Naive B cell (primary cell): ENCODE measurements around the gene CRY1. TPM values are rescaled to one million over a fixed set of nuclear protein-coding genes. Genes with fewer than 3 reads are reported as not detected.
"Not testable (repeated sequence)": the region's sequence is repeated elsewhere in the genome, so short reads cannot be mapped to it uniquely, and the experiment has no call there.

Experiments
- ATAC-seq, 2 donors: fragments of 150-1000 bp; cut with Tn5 transposase; 2 replicates each; pipeline ENCODE4 v1.10.0; 2021; ENCODE audit warnings: low read depth in 2 of 2, mild to moderate bottlenecking in 2 of 2, moderate library complexity in 2 of 2
- DNase-seq: peaks from one replicate; pipeline ENCODE4 v3.0.0; 2022
- H3K27ac Mint-ChIP-seq, 6 donors: one replicate each; pipeline ENCODE4 v1.8.0; 2020 to 2022; ENCODE audit warnings: mild to moderate bottlenecking in 6 of 6, mixed read lengths in 6 of 6, moderate library complexity in 5 of 6, inconsistent platforms in 2 of 6
- H3K27me3 Mint-ChIP-seq, 3 donors: one replicate each; pipeline ENCODE4 v1.8.0; 2021 to 2022; ENCODE audit warnings: mixed read lengths in 3 of 3, mild to moderate bottlenecking in 1 of 3
- H3K36me3 Mint-ChIP-seq, 2 donors: one replicate each; pipeline ENCODE4 v1.8.0; 2020 to 2022; ENCODE audit warnings: mixed read lengths in 2 of 2, inconsistent platforms in 1 of 2, mild to moderate bottlenecking in 1 of 2
- H3K4me1 Mint-ChIP-seq, 3 donors: one replicate each; pipeline ENCODE4 v1.8.0; 2020 to 2022; ENCODE audit warnings: mixed read lengths in 3 of 3, inconsistent platforms in 1 of 3, mild to moderate bottlenecking in 1 of 3, moderate library complexity in 1 of 3
- H3K4me3 Mint-ChIP-seq, 8 donors: one replicate each; pipeline ENCODE4 v1.8.0; 2020 to 2022; ENCODE audit warnings: mild to moderate bottlenecking in 8 of 8, mixed read lengths in 8 of 8, moderate library complexity in 8 of 8, inconsistent platforms in 2 of 8
- H3K9me3 Mint-ChIP-seq, 7 donors: one replicate each; pipeline ENCODE4 v1.8.0; 2020 to 2022; ENCODE audit warnings: mixed read lengths in 7 of 7, mild to moderate bottlenecking in 5 of 7, inconsistent platforms in 2 of 7, moderate library complexity in 1 of 7
- polyA plus RNA-seq, 6 donors: library from polyadenylated mRNA; unstranded; fragments of 300-500 nt; fragmentation: Illumina TruSeq; gene quantifications; one replicate each; pipeline ENCODE4 v1.2.3, GENCODE V29; 2021; ENCODE audit warnings: low read depth in 6 of 6

The CRY1 gene
- polyA plus RNA-seq, 6 donors from 2014 or later: 11.5 to 18.7 (median 14.5) TPM

- no peaks in the 10 kb centered on the region for H3K27me3 Mint-ChIP-seq
- ATAC-seq (no peak), DNase-seq (no peak)
- H3K36me3 Mint-ChIP-seq: peaks cover 0 to 3% of the 10 kb centered on the region in 2 donors
- no peak overlapping the region for H3K27ac Mint-ChIP-seq
- no peak overlapping the region for H3K4me3 Mint-ChIP-seq
- no peaks in the 10 kb centered on the region for H3K4me1 Mint-ChIP-seq
- H3K9me3 Mint-ChIP-seq: no peaks in the 10 kb centered on the region
Observed at GRCh38 chr12:107031061-107031460, 62.3 kb downstream of the CRY1 start.

- Mint-ChIP-seq H3K36me3 (no peaks in the 10 kb centered on the region), H3K4me1 (no peaks in the 10 kb centered on the region), H3K4me3 (no peak overlapping the region), H3K27me3 (no peaks in the 10 kb centered on the region), H3K27ac (no peak overlapping the region), H3K9me3 (no peaks in the 10 kb centered on the region)
- ATAC-seq: no peak
- DNase-seq: no peak
Observed at GRCh38 chr12:107029081-107029480, 64.3 kb downstream of the CRY1 start.

GRCh38 chr12:107027636-107028053 is 65.7 kb downstream of the CRY1 start:
- H3K36me3 Mint-ChIP-seq: no peaks in the 10 kb centered on the region
- H3K4me1 Mint-ChIP-seq: no peaks in the 10 kb centered on the region
- H3K9me3 Mint-ChIP-seq: no peaks in the 10 kb centered on the region
- H3K4me3 Mint-ChIP-seq: no peak overlapping the region
- DNase-seq: no peak
- no peak overlapping the region for H3K27ac Mint-ChIP-seq
- no peaks in the 10 kb centered on the region for H3K27me3 Mint-ChIP-seq
- ATAC-seq: no peak

GRCh38 chr12:107026806-107027635 is 66.3 kb downstream of the CRY1 start:
- no peak overlapping the region for H3K27ac Mint-ChIP-seq
- DNase-seq: no peak

GRCh38 chr12:107026356-107026755 is 67.0 kb downstream of the CRY1 start:
- H3K27ac Mint-ChIP-seq, H3K36me3 Mint-ChIP-seq, DNase-seq, H3K27me3 Mint-ChIP-seq, H3K9me3 Mint-ChIP-seq, ATAC-seq, H3K4me1 Mint-ChIP-seq, H3K4me3 Mint-ChIP-seq: not testable (repeated sequence)

More at GRCh38 chr12:107026806-107027635, 66.3 kb downstream of the CRY1 start:
- no peaks in the 10 kb centered on the region for H3K9me3 Mint-ChIP-seq
- no peaks in the 10 kb centered on the region for H3K27me3 Mint-ChIP-seq
- H3K4me3 Mint-ChIP-seq: no peak overlapping the region
- no peaks in the 10 kb centered on the region for H3K4me1 Mint-ChIP-seq
- no peaks in the 10 kb centered on the region for H3K36me3 Mint-ChIP-seq
- no peak for ATAC-seq

GRCh38 chr12:107025671-107026070 is 67.7 kb downstream of the CRY1 start:
- H3K4me3 Mint-ChIP-seq: no peak overlapping the region
- no peaks in the 10 kb centered on the region for H3K4me1 Mint-ChIP-seq
- no peak for ATAC-seq
- H3K36me3 Mint-ChIP-seq: peaks cover 0 to under 1% of the 10 kb centered on the region in 2 donors
- H3K9me3 Mint-ChIP-seq: peaks cover 0 to 2% (median 0%) of the 10 kb centered on the region in 7 donors
- no peak for DNase-seq
- H3K27me3 Mint-ChIP-seq: no peaks in the 10 kb centered on the region
- no peak overlapping the region for H3K27ac Mint-ChIP-seq

GRCh38 chr12:107019546-107019945 is 73.8 kb downstream of the CRY1 start:
- ATAC-seq (no peak), DNase-seq (no peak)
- Mint-ChIP-seq H3K36me3 (peaks cover 7 to 11% of the 10 kb centered on the region in 2 donors), H3K4me3 (no peak overlapping the region), H3K27me3 (no peaks in the 10 kb centered on the region), H3K27ac (no peak overlapping the region), H3K4me1 (peaks cover 0 to 5% (median 2%) of the 10 kb centered on the region in 3 donors), H3K9me3 (peaks cover 0 to 9% (median 4%) of the 10 kb centered on the region in 7 donors)

- no peak overlapping the region for H3K27ac Mint-ChIP-seq
- ATAC-seq (no peak), DNase-seq (no peak)
- peaks cover 0 to 9% (median 4%) of the 10 kb centered on the region in 7 donors for H3K9me3 Mint-ChIP-seq
- H3K4me3 Mint-ChIP-seq: no peak overlapping the region
- H3K4me1 Mint-ChIP-seq: peaks cover 0 to 5% (median 2%) of the 10 kb centered on the region in 3 donors
- H3K36me3 Mint-ChIP-seq: peaks cover 7 to 11% of the 10 kb centered on the region in 2 donors
- H3K27me3 Mint-ChIP-seq: no peaks in the 10 kb centered on the region
Observed at GRCh38 chr12:107017042-107017441, 76.3 kb downstream of the CRY1 start.

- H3K4me3 Mint-ChIP-seq: no peak overlapping the region
- no peak for ATAC-seq
- no peaks in the 10 kb centered on the region for H3K27me3 Mint-ChIP-seq
- H3K9me3 Mint-ChIP-seq: peaks cover 0 to 5% (median 0%) of the 10 kb centered on the region in 7 donors
- H3K27ac Mint-ChIP-seq: no peak overlapping the region
- H3K36me3 Mint-ChIP-seq: peaks cover 6 to 11% of the 10 kb centered on the region in 2 donors
- no peaks in the 10 kb centered on the region for H3K4me1 Mint-ChIP-seq
- no peak for DNase-seq
Observed at GRCh38 chr12:107014055-107014454, 79.3 kb downstream of the CRY1 start.

- H3K27me3 Mint-ChIP-seq: no peaks in the 10 kb centered on the region
- H3K4me1 Mint-ChIP-seq: no peaks in the 10 kb centered on the region
- peaks cover 6 to 11% of the 10 kb centered on the region in 2 donors for H3K36me3 Mint-ChIP-seq
- H3K9me3 Mint-ChIP-seq: peaks cover 0 to 5% (median 0%) of the 10 kb centered on the region in 7 donors
- no peak overlapping the region for H3K4me3 Mint-ChIP-seq
- peak overlapping the region in 1 of 6 donors; percentile 59 for H3K27ac Mint-ChIP-seq
- DNase-seq (no peak), ATAC-seq (no peak)
Observed at GRCh38 chr12:107012736-107013425, 80.5 kb downstream of the CRY1 start.

- H3K27ac Mint-ChIP-seq: peak overlapping the region in 1 of 6 donors; percentile 69
- H3K27me3 Mint-ChIP-seq: no peaks in the 10 kb centered on the region
- H3K36me3 Mint-ChIP-seq: peaks cover 0 to 6% of the 10 kb centered on the region in 2 donors
- DNase-seq: no peak
- H3K9me3 Mint-ChIP-seq: peaks cover 0 to 3% (median 0%) of the 10 kb centered on the region in 7 donors
- no peak overlapping the region for H3K4me3 Mint-ChIP-seq
- no peaks in the 10 kb centered on the region for H3K4me1 Mint-ChIP-seq
- ATAC-seq: no peak
Observed at GRCh38 chr12:107011519-107011918, 81.8 kb downstream of the CRY1 start.

GRCh38 chr12:107007411-107007810 is 85.9 kb downstream of the CRY1 start:
- Mint-ChIP-seq H3K36me3 (peaks cover 0 to 9% of the 10 kb centered on the region in 2 donors), H3K27ac (no peak overlapping the region), H3K27me3 (no peaks in the 10 kb centered on the region), H3K9me3 (peaks cover 0 to 4% (median 0%) of the 10 kb centered on the region in 7 donors), H3K4me3 (no peak overlapping the region), H3K4me1 (no peaks in the 10 kb centered on the region)
- DNase-seq (no peak), ATAC-seq (no peak)

- H3K27ac Mint-ChIP-seq, H3K4me1 Mint-ChIP-seq, H3K9me3 Mint-ChIP-seq, H3K27me3 Mint-ChIP-seq, DNase-seq, ATAC-seq: not testable (repeated sequence)
- Mint-ChIP-seq H3K4me3 (peak overlapping the region in 1 of 8 donors; percentile 60), H3K36me3 (peaks cover 9 to 15% of the 10 kb centered on the region in 2 donors)
Observed at GRCh38 chr12:107002665-107003064, 90.7 kb downstream of the CRY1 start.

- DNase-seq: no peak
- Mint-ChIP-seq H3K27ac (no peak overlapping the region), H3K9me3 (peaks cover 0 to 4% (median 3%) of the 10 kb centered on the region in 7 donors), H3K36me3 (peaks cover 17 to 26% of the 10 kb centered on the region in 2 donors), H3K4me1 (no peaks in the 10 kb centered on the region), H3K4me3 (peak overlapping the region in 1 of 8 donors; percentile 42), H3K27me3 (no peaks in the 10 kb centered on the region)
- no peak for ATAC-seq
Observed at GRCh38 chr12:106999446-106999845, 93.9 kb downstream of the CRY1 start.
